GM10266 (cell line): ENCODE measurements around the gene COL6A5.

Experiments
- DNase-seq: peaks from one replicate; pipeline ENCODE4 v3.0.0; 2012; ENCODE audit errors: extremely low spot score
- TF ChIP-seq, protein P1 (sequence below): IDR thresholded peaks from 2 replicates; pipeline ENCODE4 v1.5.1; 2012; ENCODE audit warnings: mild to moderate bottlenecking, low read depth; ENCODE audit not compliant: control insufficient read depth, insufficient read depth; ENCODE audit errors: missing control alignments

Gene COL6A5

DNA sequence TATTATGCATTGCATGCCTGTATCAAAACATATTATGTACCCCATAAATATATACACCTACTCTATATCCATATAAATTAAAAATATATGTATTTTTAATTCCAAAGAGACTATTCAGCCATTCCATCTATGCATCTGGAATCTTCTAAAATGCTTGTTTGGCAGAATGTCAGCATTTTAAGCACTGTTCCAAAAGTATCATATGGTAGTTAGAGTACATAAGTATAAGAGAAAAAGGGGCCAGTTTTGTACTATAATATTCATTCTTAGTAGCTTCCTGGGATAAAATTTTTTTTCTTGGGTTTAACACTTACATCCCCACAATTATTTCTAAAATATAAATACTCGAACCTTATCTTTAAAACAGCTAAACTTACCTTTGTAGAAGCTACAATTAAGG lies 111.1 kb downstream of the COL6A5 start:
- DNase-seq: no peak
- TF ChIP-seq, protein P1, sequence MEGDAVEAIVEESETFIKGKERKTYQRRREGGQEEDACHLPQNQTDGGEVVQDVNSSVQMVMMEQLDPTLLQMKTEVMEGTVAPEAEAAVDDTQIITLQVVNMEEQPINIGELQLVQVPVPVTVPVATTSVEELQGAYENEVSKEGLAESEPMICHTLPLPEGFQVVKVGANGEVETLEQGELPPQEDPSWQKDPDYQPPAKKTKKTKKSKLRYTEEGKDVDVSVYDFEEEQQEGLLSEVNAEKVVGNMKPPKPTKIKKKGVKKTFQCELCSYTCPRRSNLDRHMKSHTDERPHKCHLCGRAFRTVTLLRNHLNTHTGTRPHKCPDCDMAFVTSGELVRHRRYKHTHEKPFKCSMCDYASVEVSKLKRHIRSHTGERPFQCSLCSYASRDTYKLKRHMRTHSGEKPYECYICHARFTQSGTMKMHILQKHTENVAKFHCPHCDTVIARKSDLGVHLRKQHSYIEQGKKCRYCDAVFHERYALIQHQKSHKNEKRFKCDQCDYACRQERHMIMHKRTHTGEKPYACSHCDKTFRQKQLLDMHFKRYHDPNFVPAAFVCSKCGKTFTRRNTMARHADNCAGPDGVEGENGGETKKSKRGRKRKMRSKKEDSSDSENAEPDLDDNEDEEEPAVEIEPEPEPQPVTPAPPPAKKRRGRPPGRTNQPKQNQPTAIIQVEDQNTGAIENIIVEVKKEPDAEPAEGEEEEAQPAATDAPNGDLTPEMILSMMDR: no peak

DNA sequence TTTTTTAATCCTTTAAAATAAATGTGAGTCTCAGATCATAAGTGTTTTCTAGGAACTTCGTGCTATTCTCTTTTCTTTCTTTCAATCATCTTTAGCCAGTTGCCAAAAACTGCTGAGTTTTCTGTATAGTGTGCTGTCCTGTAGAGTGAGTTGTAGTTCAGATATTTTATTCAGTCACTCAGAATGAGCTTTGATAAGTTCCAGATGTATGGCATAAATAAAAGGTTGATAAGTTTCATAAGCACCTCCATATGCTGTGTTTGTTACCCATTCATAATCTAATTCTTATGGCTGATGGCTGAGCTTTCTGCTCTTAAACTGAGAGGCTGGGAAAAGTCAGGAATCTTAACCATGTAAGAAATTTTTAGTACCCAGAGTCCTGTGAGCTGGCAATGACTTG lies 112.2 kb downstream of the COL6A5 start:
- DNase-seq: no peak
- TF ChIP-seq, protein P1: no peak

DNA sequence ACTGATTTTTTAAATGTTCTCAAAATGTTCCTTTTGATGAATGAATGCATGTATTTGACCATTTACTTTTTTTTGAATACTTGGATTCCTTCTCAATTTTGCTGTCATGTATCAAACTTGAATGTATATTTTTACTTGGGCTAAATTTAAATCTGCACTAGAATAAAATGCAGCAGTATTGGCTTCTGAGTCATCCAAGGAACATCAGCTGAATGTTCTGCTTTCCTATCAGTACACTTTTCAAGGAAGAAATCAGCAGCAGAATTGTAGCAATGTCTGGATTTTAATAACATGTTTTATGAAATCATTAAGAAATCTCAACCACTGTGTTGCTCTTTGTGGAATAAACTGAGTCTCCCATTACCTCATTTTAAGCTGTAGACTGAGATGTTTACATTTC lies 114.5 kb downstream of the COL6A5 start:
- TF ChIP-seq, protein P1: no peak
- DNase-seq: no peak

DNA sequence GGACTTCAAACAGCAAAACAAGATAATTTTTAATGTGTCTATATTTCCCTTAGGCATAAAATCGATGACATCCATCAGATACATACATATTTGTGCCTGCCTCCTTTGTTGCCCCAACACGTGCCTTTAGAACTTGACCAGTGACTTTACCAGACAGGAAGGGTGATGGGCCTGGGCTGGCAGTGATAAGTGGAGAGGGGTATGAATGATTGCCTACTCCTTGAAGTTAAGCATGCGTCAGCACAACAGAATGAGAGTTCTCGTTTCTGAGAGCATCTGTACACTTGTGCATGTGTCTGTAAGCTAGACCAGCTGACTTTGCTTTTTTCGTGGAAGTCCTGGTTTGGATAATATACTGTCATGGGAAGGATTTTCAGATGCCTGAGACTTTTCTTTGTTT lies 116.6 kb downstream of the COL6A5 start:
- TF ChIP-seq, protein P1: no peak
- no peak for DNase-seq

DNA sequence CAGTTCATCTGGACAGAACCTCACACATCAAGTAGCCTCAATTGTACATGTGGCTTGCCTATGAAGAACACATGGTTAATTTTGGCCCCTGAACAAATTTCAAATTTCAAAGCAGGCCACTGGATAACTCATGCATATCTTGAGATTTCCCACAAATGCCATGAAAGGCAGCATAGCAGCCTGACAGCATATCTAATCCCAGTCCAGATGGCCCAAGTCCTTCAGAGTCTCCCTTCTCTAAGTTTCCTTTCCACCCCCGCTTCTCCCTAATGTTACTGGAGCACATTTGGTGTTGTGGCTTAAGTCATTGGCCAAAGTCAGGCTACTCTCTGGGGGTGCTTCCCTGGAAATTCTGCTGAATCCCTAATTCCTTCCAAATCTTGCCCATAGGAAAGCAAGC lies 117.7 kb downstream of the COL6A5 start:
- TF ChIP-seq, protein P1: no peak
- DNase-seq: no peak

DNA sequence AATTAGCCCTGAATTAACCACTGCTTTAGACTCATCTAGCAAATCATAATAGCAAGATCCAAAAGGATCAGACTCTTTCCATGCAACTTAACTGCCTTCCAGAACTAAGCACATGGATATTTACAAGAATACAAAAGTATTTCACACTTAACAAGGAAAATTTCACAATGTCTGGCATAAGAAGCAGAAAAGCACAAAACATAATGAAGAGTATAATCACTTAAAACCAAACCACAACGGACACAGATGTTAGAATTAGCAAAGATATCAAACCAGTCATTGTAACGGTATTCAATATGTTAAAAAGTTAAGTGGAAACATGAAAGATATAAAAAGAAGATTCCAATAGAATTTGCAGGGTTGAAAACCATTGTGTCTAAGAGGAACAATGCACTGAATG lies 120.0 kb downstream of the COL6A5 start:
- no peak for DNase-seq
- TF ChIP-seq, protein P1: no peak

DNA sequence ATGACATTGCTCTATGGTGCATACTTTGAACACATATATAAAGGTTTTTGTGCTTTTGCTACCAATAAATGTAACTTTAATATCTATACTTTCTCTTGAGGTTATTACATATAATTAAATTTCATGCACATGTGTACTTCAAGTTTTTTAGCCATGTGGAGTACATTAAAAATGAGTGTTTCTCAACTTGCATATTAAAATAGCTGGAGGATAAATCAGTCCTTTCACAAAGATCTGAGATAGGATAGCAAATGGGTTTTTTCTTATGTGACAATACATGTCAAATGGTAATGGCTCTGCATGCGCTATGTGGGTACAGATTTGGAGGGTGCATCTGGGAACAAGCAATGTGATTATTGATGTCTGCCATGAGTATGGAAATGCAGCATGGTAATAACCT lies 122.8 kb downstream of the COL6A5 start:
- TF ChIP-seq, protein P1: no peak
- DNase-seq: no peak
